OCI-LY3 (cell line): ENCODE measurements around the gene ARHGEF28.

Experiments used
- EZH2phosphoT487 ChIP-seq: fragments of 200-600 bp; shearing (Covaris generic); IDR thresholded peaks from 2 replicates; pipeline ENCODE4 v1.6.1; 2018; ENCODE audit warnings: antibody characterized with exemption, mixed run types, low read depth
- TF ChIP-seq, protein P1 (sequence below): fragments of 200-600, 300-600 bp; sonication (generic); IDR thresholded peaks from 2 replicates; pipeline ENCODE4 v1.5.1; 2014; ENCODE audit warnings: antibody characterized with exemption, low read length, low read depth

DNA sequence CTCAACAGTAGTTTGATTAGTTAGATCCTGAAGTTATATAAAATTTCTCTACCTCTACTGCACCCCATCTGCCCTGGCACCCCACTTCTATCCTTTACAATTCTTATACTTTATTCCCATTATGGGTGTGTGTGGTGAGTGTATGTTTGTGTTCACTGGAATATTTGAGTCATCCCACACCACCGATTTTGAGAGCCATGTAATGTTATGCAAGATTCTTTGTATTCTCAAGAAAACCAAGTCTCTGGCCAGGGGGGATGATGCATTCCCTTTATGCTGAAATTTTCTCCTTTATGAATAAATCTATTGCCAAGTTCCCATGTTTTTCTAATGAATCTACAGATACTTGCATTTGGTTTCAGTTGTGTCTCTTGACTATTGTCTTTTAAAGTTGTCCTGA is 266.8 kb downstream of the ARHGEF28 start:
- TF ChIP-seq, protein P1, sequence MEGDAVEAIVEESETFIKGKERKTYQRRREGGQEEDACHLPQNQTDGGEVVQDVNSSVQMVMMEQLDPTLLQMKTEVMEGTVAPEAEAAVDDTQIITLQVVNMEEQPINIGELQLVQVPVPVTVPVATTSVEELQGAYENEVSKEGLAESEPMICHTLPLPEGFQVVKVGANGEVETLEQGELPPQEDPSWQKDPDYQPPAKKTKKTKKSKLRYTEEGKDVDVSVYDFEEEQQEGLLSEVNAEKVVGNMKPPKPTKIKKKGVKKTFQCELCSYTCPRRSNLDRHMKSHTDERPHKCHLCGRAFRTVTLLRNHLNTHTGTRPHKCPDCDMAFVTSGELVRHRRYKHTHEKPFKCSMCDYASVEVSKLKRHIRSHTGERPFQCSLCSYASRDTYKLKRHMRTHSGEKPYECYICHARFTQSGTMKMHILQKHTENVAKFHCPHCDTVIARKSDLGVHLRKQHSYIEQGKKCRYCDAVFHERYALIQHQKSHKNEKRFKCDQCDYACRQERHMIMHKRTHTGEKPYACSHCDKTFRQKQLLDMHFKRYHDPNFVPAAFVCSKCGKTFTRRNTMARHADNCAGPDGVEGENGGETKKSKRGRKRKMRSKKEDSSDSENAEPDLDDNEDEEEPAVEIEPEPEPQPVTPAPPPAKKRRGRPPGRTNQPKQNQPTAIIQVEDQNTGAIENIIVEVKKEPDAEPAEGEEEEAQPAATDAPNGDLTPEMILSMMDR, result no peak
- TF ChIP-seq EZH2phosphoT487, result no peak
